AG04450 (cell line): ENCODE measurements around the gene MOV10L1. TPM values are rescaled to one million over a fixed set of nuclear protein-coding genes. Genes with fewer than 3 reads are reported as not detected.
A peak's percentile ranks its signal among the peaks of the same experiment; 100 is the strongest.

ENCODE experiments used
- CTCF ChIA-PET: fragments of 300-600, 350-600 bp; formaldehyde crosslinking; extraction: SDS; loops from one replicate; lab custom pipeline; 2022; ENCODE audit warnings: antibody characterized with exemption, inconsistent platforms; lab: Charles Lee
- POLR2A ChIA-PET: fragments of 350-600 bp; formaldehyde crosslinking; extraction: SDS; loops from one replicate; lab custom pipeline; 2021; ENCODE audit warnings: antibody characterized with exemption, inconsistent platforms; lab: Yijun Ruan, JAX
- DNase-seq: peaks from one replicate; pipeline ENCODE4 v3.0.0-alpha.2; 2011; ENCODE audit warnings: low read depth, low spot score
- H3K27ac ChIP-seq: one replicate; pipeline ENCODE4 v1.5.1; 2012; ENCODE audit warnings: low read depth, low read length, control low read depth
- H3K27me3 ChIP-seq: one replicate; pipeline ENCODE4 v1.6.0; 2012; ENCODE audit warnings: low read length; ENCODE audit not compliant: control insufficient read depth, insufficient read depth
- H3K4me3 ChIP-seq: 2 replicates; pipeline ENCODE4 v1.5.1; 2011; ENCODE audit warnings: mild to moderate bottlenecking, low read depth, low read length, control low read depth
- H3K9me3 ChIP-seq: 2 replicates; pipeline ENCODE4 v1.5.1; 2012; ENCODE audit warnings: low read length; ENCODE audit not compliant: control insufficient read depth, insufficient read depth
- polyA plus RNA-seq: library from polyadenylated mRNA; depleted of rRNA; stranded (reverse); fragments of >200 nt; gene quantifications from 2 replicates; pipeline ENCODE4 v1.2.3, GENCODE V29; 2011
- TF ChIP-seq, protein P1 (sequence below): IDR thresholded peaks from 2 replicates; pipeline ENCODE4 v1.5.1; 2011; ENCODE audit warnings: low read depth, low read length, control low read depth, inconsistent platforms

Gene MOV10L1
- polyA plus RNA-seq, 1 experiment = 4.2 TPM

DNA sequence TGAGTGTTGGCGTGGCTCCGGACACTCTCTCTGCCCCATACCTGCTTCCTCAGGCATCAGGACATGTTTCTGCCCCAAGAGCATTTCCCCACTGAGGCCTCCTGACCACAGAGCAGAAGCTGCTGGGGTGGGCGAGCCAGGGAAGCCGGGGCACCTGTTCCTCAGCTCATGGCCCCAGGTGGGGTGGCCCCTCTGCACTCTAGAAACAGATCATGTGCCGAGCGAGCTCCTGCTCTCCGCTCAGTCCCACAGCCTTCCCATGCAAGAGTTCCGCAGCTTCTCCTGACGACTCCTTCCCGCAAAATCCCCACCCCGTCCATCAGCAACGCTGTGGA, 58.3 kb downstream of the MOV10L1 start:
- Histone ChIP-seq H3K4me3 (no peak overlapping the region), H3K27ac (no peak overlapping the region), H3K9me3 (no peaks in the 10 kb centered on the region; the same call in 1 of the 2 replicates), H3K27me3 (no peaks in the 10 kb centered on the region)
- DNase-seq = no peak
- TF ChIP-seq, protein P1, sequence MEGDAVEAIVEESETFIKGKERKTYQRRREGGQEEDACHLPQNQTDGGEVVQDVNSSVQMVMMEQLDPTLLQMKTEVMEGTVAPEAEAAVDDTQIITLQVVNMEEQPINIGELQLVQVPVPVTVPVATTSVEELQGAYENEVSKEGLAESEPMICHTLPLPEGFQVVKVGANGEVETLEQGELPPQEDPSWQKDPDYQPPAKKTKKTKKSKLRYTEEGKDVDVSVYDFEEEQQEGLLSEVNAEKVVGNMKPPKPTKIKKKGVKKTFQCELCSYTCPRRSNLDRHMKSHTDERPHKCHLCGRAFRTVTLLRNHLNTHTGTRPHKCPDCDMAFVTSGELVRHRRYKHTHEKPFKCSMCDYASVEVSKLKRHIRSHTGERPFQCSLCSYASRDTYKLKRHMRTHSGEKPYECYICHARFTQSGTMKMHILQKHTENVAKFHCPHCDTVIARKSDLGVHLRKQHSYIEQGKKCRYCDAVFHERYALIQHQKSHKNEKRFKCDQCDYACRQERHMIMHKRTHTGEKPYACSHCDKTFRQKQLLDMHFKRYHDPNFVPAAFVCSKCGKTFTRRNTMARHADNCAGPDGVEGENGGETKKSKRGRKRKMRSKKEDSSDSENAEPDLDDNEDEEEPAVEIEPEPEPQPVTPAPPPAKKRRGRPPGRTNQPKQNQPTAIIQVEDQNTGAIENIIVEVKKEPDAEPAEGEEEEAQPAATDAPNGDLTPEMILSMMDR = no peak
- ChIA-PET POLR2A (no interaction called here), CTCF (interaction anchor here (0.8 to 1.2 kb wide), 3 partner anchors 39 to 83 kb away, joined by 3 read pairs; no protein-coding TSS in a partner anchor)

DNA sequence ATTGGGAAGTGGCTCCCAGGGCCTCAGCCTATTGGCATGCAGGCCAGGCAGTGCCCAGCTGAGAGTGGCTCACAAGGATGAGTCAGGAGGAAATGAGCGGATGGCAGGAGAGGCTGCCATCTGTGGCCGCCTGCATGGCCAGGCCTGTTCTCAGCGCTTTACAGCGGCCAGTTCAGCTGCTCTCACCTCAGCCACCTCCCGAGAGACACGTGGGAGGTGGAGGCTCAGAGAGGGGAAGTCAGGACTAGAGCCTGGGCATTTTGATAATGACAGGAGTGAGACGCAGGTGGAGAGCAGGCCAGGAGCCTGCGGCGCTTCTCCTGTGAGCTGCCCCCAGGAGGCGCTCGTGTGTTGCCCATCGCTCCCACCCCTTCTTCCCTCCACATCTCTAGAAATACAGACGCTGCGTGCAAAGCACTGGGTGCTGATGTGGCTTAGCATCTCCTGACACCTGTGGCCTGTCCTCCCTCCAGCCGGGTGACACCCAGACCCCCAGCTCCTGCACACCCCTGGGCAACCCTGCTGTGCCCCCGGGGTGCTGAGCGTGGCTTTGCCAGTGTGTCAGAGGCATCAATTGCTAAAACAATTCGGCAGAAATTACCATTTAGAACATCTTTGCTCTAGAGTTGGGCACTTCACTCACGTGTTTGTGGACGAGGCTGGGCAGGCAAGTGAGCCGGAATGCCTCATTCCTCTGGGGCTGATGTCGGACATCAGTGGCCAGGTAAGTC, 59.4 kb downstream of the MOV10L1 start:
- POLR2A ChIA-PET = no interaction called here
- Histone ChIP-seq H3K27ac (no peak overlapping the region), H3K27me3 (peaks cover 2% of the 10 kb centered on the region), H3K4me3 (no peak overlapping the region), H3K9me3 (no peaks in the 10 kb centered on the region; the same call in 1 of the 2 replicates)
- TF ChIP-seq, protein P1 = peak; percentile 57
- DNase-seq = no peak
- CTCF ChIA-PET = interaction anchor here (0.8 to 1.2 kb wide), 3 partner anchors 38 to 82 kb away, joined by 3 read pairs; no protein-coding TSS in a partner anchor

DNA sequence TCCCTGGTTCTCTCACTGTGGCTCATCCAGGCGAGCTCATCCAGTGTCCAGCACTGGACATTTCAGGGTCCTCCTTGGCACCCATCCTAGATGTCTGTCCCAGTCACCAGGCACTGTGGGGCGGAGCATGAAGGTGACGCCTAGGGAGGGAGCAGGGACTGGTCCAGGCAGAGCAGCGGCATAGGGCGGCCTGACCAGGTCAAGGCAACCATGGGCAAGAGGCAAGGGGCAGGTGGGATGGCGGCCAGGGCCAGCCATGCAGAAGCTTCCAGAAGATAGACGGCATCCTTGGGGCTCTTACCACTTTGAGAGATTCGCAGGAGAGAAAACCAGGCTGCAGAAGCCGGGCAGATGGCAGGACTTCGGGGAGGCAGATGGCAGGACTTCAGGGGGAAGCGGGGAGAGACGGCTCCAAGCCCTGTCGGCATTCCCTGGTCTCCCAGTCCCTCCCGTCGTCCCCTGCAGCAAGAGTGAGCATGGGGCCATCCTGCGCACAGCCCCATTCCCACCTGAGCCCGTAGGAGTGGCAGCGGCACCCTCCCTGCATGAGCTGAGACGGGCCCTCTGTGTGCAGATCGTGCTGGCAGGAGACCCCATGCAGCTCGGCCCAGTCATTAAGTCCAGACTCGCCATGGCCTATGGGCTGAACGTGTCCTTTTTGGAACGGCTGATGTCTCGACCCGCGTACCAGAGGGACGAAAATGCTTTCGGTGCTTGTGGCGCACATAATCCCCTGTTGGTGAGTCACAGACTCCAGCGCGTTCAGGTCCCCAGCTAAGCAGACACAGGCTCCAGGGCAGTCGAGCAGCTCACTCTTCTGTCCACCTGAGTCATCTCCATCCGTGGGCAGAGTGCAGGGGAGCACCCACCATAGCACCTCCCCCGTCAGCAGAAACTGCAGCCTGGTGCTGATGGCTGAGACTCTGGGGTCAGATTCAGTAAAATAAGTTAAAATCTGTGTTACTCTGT, 60.6 kb downstream of the MOV10L1 start:
- H3K27me3 ChIP-seq = peaks cover 2% of the 10 kb centered on the region
- no peaks in the 10 kb centered on the region; the same call in 1 of the 2 replicates for H3K9me3 ChIP-seq
- H3K27ac ChIP-seq = no peak overlapping the region
- ChIA-PET CTCF (no interaction called here), POLR2A (no interaction called here)
- no peak overlapping the region for H3K4me3 ChIP-seq
- DNase-seq = no peak
- TF ChIP-seq, protein P1 = no peak

DNA sequence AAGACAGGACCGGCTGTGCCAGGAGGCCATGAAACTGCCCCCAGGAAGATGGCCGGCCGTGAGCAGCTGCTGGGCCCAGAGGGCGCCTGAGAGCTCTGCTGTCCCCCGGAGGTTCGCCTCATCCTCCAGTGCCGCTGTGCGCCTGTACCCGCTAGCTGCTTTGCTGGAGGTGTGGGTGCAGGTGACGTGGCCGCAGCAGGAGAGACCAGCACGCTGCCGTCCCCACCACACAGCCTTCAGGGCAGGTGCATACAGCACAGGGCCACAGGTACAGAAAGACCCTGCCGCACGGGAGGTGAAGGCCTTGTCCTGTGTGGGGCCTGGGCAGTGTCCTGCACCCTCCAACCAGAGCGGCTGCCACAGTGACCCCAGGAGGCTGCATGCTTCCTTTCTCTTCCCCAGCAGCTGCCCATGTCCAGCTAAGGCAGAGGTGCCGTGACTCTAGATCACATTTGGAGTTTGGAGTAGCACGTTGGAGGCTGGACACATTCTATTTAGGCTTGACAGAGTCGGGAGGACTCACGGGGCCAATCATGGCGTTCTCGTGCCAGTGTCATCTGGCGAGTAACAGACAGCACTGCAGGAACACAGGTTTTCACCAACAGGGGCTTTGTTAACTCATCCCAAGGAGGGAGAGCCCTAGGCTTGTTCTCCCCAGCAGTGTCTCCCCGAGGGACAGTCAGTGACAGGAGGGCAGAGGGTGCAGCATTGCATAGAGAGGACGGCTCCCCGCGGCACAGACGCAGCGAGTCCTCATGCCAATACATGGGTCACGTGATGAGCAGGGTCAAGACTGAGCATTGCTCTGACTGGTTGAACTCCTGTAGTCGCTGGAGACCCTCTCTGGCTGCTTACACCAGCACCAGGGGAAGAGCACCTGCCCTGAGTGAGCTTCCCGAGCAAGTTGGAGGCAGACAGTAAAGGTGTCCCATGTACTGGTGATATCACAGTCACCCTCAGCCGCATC, 62.0 kb downstream of the MOV10L1 start:
- POLR2A ChIA-PET = interaction anchor here (0.6 kb wide), 1 partner anchor 180 kb away, joined by 6 read pairs; no protein-coding TSS in a partner anchor
- no peaks in the 10 kb centered on the region; the same call in 1 of the 2 replicates for H3K9me3 ChIP-seq
- TF ChIP-seq, protein P1 = no peak
- no peak overlapping the region for H3K4me3 ChIP-seq
- no peak for DNase-seq
- H3K27me3 ChIP-seq = peaks cover 2% of the 10 kb centered on the region
- CTCF ChIA-PET = no interaction called here
- H3K27ac ChIP-seq = no peak overlapping the region
